SHP77 (cell line): ENCODE data around the gene SLC9A9.

Source experiments
- DNase-seq, 2 experiments: peaks; one replicate each; lab custom pipeline; 2025; lab: John Stamatoyannopoulos, UW

Gene SLC9A9

DNA sequence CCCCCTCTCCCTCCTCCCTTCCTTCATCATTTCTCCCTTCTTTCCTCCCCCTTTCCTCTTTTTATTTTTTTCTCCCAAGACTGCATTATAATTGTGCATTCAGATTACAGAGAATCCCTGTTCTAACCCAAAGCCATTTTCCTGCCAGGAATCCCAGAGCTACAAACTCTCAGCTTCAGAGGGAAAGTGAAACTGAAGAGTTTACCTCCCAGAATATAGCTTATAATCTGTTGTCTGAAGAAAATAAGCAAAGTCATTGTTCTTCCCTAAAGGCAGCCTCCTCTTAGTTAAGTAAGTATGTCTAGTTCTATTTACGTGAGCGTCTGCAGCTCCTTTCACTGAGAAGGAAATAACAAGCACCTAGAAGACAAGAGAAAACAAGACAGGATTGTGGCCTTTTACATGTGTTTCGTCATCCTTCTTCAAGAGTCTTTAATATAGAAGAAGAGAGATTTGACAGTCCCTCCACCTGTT, 631.5 kb downstream of the SLC9A9 start:
- no peak for DNase-seq
